HepG2 (cell line): ENCODE data around the gene SDK2.

Experiments used
- ZNF138 ChIP-seq: sonication (generic); formaldehyde crosslinking; IDR thresholded peaks from 2 replicates; pipeline ENCODE4 v1.5.0; 2020; ENCODE audit warnings: mild to moderate bottlenecking, low read depth, missing genetic modification reagents
- TF ChIP-seq, protein P1 (sequence below): sonication (generic); formaldehyde crosslinking; IDR thresholded peaks from 2 replicates; pipeline ENCODE4 v1.8.0; 2022; ENCODE audit warnings: low read depth, missing genetic modification reagents

DNA sequence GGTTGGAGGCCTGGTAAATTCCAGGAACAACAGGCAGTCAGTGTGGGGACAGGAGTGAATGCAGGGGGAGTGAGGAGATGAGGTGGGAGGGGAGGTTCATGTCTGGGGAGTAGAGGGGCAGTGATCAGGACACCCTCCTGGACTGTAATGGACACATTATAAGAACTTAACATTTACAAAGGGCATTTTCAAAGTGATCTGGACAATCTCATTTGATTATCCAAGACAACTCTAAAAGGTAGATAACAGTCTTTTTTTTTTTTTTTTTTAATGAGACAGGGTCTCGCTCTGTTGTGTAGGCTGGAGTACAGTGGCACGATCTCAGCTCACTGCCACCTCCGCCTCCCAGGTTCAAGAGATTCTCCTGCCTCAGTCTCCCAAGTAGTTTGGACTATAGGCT lies 5.7 kb downstream of the SDK2 start:
- TF ChIP-seq, protein P1, sequence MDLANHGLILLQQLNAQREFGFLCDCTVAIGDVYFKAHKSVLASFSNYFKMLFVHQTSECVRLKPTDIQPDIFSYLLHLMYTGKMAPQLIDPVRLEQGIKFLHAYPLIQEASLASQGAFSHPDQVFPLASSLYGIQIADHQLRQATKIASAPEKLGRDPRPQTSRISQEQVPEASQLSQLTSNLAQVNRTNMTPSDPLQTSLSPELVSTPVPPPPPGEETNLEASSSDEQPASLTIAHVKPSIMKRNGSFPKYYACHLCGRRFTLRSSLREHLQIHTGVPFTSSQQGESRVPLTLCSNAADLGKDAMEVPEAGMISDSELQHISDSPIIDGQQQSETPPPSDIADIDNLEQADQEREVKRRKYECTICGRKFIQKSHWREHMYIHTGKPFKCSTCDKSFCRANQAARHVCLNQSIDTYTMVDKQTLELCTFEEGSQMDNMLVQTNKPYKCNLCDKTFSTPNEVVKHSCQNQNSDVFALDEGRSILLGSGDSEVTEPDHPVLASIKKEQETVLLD (CRISPR knock-in tag) = no peak
- TF ChIP-seq ZNF138 (CRISPR knock-in tag) = no peak
